NCI-H2196 treated with DMSO at 0.1 percent for 48 hours (cell line): ENCODE measurements around the gene JUN.
A peak's percentile ranks its signal among the peaks of the same experiment; 100 is the strongest.
"Not testable (repeated sequence)": the region's sequence is repeated elsewhere in the genome, so short reads cannot be mapped to it uniquely, and the experiment has no call there.

Source experiments
- DNase-seq: peaks from one replicate; lab custom pipeline; 2025; ENCODE audit not compliant: unreplicated experiment; lab: John Stamatoyannopoulos, UW

The JUN gene

DNA sequence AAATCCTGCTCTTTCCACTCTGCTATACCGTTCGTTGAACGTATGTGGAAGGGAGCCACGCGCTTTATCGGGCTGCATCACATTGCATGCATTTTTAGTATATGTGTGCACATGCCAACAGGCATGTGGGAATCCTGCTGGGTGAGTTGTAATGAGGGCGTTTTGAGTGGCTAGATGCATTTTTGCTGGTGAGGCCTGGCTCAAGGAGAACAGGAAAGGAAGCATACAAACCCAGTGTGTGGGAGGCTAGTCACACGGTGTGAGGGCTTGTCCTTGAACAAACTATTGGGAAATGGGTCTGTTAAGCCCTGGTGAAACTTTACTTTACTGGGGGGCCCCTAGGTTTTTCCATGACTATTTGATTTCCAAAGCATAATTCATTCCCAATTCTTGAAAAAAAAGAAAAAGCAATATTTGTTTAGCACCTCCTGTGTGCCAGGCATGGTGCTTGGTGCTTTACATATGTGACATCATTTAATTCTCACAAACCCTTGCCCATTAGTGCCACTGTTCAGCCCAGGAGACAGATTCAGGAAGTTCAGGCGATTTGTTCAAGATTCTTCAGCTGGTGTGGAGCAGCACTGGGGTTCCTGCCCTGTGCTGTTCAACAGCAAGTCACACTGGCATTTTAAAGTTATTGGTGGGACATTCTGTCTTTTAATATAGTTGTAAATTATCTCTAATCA is 25.6 kb upstream of the JUN start:
- DNase-seq: no peak

DNA sequence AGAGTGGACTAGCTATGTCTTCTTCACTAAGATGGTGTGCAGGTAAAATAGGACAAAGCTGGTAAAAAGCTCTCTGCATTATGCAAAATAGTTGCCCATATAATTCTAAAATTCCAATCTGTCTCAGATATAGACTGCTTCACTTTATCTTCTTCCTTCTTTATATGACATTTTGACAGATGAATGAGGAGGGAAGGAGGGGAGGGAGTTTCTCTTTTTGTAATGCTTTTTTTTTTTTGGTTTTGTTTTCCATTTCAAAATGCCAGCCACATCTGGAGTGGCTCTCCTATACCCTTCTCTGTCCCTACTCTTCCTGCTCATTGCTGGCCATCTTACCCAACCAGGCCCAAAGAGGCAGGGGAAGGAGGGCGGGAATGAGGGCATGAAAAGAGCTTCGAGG is 24.2 kb upstream of the JUN start:
- no peak for DNase-seq

DNA sequence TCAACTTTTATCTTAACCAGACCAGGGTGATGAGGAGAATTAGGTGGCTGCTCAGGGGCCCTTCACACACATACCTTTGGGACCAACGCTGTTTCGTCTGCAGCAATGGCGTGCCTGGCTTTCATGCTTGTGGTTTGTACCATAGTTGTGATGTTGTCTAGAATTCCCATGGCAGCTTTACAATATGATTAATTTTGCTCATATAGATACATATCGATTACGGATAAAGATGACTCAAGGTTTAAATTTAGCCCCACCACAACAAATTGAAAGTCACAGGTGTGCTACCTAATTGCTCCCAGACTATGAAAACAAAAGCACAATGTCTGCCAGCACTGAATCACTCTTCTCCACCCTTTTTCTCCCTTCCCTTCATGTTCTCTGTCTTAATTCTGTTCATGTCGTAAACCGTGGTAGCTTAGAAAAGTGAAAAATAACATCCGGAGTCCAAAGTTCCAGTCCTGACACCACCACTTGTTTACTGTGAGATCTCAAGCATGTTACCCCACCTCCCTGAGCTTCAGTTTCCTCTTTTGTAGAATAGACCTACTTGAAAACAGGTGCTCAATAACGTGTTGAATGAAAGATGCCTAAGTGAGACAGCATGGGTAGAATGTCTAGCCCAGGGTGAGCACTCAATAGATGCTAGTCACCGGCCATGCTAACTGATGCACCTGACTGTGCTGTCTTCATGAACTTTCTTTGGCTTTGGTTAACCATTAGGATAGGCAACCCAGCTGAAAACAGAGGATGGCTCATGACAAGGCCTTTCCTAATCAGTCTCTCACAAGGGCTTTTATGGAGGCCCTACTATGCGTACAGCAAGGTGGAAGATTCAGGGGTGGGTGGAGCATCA is 22.1 kb upstream of the JUN start:
- DNase-seq: no peak

DNA sequence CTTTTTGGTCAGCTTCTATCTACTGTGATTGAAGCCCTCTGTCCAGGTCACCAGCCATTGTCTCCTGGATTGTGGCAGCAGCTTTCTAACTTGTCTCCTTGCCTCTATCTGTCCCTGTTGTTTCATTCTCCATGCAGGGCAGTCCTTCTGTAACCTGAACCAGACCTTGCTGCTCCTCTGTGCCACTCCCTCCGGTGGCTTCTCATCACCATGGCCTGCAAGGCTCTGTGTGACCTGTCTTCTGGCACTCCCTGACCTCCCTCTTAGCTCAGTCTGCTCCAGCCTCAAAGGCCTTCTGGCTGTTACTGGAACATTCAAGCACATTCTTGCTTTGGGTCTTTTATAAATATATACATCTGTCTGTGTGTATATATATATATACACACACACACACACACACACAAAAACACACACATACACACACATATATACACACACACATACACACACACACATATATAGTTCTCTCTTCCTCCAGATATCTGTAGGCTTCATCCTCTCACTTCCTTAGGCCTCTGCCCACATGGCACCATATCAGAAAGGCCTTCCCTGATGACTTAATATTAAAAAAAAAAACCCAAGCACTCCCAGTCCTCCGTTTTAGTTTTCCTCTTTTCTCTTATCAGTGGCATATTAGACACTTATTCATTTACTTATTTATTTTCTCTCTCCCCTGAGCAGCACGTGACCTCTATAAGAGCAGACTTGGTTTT is 21.2 kb upstream of the JUN start:
- no peak for DNase-seq

DNA sequence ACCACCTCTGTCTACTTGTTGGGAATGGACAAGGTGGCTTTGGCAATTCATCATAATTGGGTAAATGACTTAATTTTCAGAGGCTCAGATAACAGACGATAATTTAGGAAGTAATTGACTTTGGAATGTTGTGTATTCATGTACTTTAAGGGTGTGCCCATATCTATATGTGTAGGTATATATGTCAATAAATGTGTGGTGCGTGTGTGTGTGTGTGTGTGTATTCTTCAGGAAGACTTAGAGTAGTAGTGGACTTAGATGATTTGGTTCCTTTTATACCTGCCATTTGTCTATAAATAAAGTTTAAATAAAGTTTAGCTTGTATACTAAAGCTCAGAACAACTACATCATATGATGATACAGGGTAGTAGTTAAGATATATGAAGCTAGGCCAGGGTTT is 20.0 kb upstream of the JUN start:
- DNase-seq: no peak

DNA sequence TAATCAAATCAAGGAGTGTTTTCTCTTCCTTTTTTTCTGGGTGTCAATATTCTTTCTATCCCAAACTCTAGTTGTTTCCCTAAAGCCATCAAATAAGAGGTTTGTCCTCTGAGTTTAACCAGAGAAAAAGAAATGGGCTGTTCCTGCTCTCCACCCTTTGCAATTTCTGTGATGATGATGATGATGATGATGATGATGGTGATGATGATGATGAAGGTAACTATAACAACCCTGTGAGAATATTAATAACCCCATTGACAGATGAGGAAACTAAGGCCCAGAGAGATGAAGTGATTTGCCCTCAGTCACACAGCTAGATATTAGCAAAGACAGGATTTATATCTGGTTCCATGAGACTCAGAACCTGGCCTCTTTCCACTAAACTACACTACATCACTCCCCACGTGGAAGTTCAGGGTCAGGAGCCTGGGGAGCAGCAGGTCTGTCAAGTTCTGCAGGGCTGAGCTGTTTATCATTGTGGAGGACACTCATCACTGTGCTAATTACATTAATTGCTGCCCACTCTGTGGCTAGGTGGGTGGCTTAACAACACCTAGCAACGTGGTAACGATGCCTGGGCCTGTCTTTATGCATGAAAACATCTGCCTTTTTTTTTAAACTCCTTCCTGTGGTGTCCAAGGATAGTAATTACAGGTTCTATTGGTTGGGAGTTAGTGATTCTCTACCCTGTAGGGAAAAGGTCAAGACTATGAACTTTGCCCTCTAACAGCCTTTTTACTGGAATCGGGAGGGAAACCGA is 19.0 kb upstream of the JUN start:
- no peak for DNase-seq

DNA sequence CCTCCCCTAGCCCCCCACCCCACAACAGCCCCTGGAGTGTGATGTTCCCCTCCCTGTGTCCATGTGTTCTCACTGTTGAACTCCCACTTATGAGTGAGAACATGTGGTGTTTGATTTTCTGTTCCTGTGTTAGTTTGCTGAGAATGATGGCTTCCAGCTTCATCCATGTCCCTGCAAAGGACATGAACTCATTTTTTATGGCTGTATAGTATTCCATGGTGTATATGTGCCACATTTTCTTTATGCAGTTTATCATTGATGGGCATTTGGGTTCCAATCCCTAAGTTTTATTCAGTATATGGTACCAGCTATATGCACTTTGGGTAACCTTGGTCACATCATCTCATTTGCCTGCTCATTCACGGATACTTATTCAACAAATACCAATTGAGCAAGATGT is 17.4 kb upstream of the JUN start:
- not testable (repeated sequence) for DNase-seq

DNA sequence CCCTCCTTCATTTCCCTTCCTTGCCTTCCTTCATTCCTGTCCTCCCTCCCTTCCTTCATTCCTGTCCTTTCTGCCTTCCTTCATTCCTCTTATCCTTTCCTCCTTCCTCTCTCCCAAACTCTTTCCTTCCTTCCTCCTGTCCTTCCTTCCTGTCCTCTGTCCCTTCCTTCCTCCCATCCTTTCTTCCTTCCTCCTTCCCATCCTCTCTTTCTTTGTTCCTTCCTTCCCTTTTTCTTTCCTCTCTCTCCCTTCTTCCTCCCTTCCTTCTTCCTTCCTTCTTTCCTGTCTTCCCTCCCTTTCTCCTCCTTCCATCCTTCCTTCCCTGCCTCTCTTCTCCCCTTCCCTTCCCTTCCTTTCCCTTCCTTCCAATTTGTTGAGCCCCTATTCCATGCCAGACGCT is 15.8 kb upstream of the JUN start:
- no peak for DNase-seq

DNA sequence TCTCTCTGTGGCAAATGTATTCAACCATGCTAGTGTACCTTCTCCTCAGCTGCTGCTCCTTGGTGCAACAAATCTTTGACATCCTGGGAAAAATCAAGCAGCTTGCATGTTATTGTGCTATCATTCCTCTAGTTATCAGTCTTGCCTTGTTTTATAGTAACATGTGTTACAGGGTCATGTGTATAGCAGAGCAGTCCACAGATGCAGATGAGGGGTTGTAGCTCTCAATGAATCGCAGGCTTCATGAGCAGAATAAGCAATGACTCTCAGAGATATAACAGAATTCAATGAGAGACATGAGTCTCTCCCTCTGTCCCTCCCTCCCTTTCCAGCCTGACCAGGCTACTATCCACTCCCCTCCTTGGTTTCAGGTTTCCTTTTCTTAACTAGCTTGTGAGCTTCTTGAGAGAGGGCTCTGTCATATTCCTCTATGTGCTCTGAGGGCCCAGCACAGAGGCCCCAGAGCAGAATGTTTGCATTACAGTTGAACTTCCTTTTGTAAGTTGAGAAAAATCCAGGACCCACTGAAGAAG is 15.1 kb upstream of the JUN start:
- DNase-seq: no peak

DNA sequence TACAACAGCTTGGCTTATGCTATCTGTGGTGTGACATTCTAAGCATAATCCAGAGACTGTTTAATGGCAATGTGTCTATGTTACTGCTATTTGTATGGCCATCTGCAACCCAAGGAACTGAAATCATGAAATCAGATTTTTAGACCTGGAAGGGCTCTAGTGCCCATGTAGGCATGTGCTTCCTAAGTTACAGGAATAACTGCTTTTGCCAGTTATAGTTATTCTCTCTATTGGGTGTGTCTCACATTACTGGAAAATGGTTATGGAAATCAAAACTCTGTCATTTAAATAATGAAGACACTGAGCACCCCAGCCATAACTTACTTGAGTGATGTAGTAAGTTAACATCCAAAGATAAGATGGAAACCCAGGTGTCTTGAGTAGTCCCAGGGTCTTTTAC is 12.6 kb upstream of the JUN start:
- no peak for DNase-seq

DNA sequence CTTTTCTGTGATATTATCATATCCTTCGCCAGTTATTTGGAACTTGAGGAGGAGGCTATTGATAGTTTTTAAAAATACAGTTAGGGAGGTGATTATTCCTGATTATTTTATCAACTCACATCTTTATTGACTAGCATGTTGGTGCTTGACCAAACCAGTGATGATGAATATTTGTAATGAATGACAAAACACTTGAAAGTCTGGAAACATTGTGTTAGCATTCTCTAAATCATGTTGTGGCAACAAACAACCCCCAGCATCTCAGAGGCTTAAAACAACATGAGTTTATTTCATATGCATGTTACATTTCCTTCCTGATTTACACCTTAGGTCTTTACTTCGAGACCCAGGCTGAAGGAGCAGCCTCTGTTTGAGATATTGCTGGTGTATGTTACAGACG is 10.7 kb upstream of the JUN start:
- DNase-seq: no peak

DNA sequence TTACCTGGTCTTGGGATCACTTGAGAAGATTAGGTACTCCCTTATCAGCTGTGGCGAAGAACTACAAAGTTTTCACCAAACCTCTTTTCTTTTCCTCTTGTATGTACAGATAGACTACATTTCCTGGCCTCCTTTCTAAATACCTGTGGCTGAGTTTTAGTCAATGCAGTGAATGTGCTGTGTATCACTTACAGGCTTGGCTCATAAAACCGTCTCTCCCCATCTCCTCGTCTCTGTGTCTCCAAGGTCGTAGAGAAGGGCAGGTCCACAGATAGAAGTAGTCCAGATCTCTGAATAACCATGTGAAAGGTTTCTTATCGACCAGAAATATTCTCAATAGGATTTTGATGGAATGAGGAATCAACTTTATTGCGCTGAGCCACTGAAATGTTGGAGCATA is 9.0 kb upstream of the JUN start:
- DNase-seq: no peak

DNA sequence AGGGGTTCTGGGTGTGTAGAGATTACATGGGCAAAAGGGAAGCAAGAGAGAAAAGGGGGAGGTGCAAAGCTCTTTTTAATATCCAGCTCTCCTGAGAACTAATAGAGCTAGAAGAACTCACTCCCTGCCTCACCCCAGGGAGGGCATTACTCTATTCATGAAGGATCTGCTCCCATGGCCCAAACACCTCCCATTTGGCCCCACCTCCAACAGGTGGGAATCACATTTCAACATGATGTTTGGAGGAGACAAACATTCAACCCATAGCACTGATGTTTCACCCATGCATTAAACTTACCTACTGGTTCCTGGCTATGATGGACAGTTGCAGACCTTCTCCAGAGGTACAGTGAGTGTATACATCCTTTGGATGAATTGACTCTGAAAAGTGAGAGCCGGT is 7.3 kb upstream of the JUN start:
- DNase-seq: no peak

DNA sequence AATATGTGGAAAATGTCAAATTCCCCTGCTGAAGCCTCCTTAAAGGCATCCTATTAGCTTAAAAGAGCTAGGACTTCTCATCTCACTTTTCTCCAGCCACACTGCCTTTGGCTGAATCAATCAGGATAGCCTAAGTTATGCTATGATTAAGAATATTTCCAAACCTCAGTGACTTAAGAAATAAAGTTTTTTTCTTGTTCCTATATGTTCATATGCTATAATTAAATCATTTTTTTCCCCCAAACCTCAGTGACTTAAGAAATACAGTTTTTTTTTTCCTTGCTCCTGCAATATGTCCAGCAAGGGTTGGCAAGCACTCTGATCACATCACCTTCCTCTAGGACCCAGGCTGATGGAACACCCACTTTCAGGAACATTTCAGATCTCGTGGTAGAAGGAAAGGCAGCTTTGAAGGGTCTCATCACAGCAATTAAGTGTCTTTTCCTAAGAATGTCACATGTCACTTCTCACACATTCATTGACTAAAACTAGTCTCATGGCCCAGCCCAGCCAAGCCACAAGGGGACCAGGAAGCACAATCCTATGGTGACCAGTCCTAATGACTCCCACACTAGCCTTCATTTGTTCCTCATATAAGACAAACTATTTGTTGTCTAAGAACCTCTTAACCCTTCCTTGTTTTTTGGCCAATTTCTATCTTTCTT is 6.3 kb upstream of the JUN start:
- DNase-seq: no peak

DNA sequence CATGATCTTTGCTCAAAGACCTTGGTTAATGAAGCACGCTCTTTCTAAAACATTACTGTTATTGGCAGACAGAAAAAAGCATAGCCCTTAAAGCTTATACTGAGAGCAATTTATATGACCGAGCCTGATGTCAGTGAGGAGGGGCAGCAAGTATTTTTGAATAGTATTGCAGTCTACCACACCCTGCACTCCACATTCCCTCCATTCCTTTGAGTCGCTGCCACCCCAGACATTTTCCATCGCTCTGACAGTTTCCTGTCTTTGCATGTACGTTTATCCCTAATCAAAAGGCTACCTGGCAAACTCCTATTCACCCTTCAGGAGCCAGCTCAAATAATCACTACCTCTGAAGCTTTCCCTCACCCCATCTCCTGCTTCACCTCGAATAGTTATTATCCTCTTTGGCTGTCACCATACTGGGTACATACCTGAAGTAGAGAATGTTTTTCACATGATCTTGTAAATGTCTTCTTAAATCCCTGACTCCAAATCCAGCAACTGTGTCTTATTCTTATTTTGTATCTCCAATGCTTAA is 5.5 kb upstream of the JUN start:
- no peak for DNase-seq

DNA sequence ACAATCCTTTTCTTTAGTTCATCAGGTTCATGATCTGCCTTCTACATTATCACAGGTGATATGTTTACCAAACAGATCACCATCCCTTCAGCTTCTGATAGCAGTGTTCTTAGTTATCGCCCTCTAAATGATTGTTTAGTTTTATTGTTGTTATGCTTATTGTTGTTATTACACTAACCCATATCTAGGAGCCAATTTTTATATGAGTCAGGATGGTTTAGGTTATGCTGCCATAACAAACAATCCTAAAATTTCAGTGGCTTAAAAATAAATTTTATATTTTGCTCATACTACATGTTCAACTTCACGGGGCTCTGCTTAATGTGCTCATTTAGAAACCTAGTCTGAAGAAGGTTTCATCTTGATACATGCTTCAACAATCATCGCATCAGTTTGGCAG is 4.4 kb upstream of the JUN start:
- no peak for DNase-seq

DNA sequence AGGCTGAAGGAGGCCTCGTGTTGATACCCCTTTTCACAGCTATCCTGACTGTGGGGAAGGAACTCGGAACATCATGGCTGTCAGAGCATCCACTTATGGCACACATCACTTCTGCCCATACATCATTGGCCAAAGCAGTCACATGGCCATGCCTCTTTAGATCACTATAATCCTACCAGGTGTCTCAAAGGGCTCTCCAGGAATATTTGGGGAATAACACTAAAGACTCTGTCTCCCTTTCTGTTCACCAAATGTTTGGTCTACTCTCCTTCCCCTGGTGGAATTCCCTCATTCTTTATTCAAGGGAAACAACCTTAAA is 3.0 kb upstream of the JUN start:
- no peak for DNase-seq

DNA sequence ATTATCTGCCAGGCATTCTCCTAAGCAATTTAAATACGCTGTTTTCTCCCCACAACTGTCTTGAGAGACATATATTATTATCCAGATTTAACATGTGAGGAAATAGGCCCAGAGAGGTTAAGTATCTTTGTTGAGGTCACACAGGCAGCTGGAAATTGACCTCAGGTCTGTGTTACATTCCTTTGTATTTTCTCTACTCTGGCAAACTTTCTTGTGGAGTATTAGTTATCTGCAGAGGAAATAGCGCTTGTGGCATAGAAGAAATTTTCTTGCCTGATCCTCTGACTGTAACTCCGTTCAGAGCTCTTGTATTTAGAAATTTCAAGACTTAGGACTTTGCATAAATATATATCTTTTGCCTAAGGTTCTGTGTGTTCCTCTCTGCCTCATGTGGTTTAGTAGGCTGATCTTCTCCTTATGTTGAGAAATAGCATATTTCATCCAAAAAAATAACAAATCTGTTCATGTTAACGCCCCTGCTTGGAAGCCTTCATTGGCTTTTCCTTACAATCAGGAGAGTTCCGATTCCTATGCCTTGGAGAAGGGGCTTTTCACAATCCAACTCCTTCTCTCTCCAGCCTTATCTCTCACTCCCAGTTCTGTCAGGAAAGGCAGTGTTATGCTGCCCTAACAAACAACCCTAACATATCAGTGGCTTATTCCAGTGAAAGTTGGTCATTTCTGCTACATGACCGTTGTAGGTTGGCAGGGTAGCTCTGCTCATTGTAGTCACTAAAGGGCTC is 2.5 kb upstream of the JUN start:
- no peak for DNase-seq

DNA sequence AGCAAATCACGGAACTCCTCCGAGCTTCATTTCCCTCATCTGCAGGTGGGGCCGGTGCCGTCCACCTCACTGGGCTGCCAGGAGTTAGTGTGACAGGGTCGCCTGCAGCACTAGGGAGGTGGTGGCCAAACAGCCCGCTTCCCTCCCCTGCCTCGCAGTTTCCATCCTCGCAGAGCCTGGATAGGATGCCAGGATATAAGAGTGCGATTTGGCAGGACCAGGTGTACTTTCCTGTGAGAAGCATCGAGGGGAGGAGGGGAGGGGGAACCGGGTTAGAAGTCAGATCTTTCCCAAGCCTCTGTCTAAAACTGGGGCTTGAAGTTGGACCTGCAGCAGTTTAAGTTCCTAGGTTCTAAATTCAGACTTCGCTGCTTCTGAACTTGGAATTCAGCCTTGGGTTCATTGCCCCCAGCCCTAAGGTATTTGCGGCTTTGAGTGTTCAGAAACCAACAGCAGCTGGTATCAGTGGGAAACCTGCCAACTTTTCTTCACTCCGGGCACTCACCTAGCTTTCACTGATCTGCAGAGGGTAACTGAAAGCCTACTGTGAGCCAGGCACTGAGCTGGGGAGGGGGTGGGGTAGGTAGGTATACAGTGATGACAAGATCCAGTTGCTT is 1.7 kb upstream of the JUN start:
- DNase-seq: peak; percentile 95
